HepG2 (cell line): ENCODE measurements around the gene ARHGEF4. TPM values are rescaled to one million over a fixed set of nuclear protein-coding genes. Genes with fewer than 3 reads are reported as not detected.

Experiments
- AHR ChIP-seq: IDR thresholded peaks from 2 replicates; pipeline ENCODE4 v1.6.1; 2018; ENCODE audit warnings: missing genetic modification reagents, missing compliant biosample characterization
- CREB1 ChIP-seq, 2 experiments: fragments of 450-650 bp in 1 of 2; IDR thresholded peaks; 2 replicates each; pipeline ENCODE4 v1.6.1; 2016 to 2017; ENCODE audit warnings: control low read depth in 1 of 2, mild to moderate bottlenecking in 1 of 2, missing compliant biosample characterization in 1 of 2, missing genetic modification characterization in 1 of 2
- GRHL1 ChIP-seq: sonication (generic); formaldehyde crosslinking; conservative IDR thresholded peaks from 2 replicates; pipeline ENCODE4 v1.8.0; 2022; ENCODE audit warnings: missing genetic modification reagents
- GTF2F1 ChIP-seq: fragments of 150-350 bp; IDR thresholded peaks from 2 replicates; pipeline ENCODE4 v1.6.1; 2014; ENCODE audit warnings: low read length
- IRF2 ChIP-seq: IDR thresholded peaks from 2 replicates; pipeline ENCODE4 v1.6.1; 2018; ENCODE audit warnings: missing genetic modification reagents, missing compliant biosample characterization
- MATR3 ChIP-seq: sonication (generic); formaldehyde crosslinking; IDR thresholded peaks from 2 replicates; pipeline ENCODE4 v1.4.0; 2020; ENCODE audit warnings: missing genetic modification reagents
- MIER3 ChIP-seq: IDR thresholded peaks from 2 replicates; pipeline ENCODE4 v1.6.1; 2016; ENCODE audit warnings: missing compliant biosample characterization, borderline replicate concordance
- RXRA ChIP-seq: sonication (generic); formaldehyde crosslinking; IDR thresholded peaks from 2 replicates; pipeline ENCODE4 v1.5.1; 2020; ENCODE audit warnings: missing genetic modification reagents
- TOPORS ChIP-seq: sonication (generic); formaldehyde crosslinking; IDR thresholded peaks from 2 replicates; pipeline ENCODE4 v1.8.0; 2023; ENCODE audit warnings: mild to moderate bottlenecking, missing genetic modification reagents
- ZMAT3 ChIP-seq: sonication (generic); formaldehyde crosslinking; conservative IDR thresholded peaks from 2 replicates; pipeline ENCODE4 v1.7.0; 2021; ENCODE audit warnings: missing genetic modification reagents
- ZNF230 ChIP-seq: sonication (generic); formaldehyde crosslinking; IDR thresholded peaks from 2 replicates; pipeline ENCODE4 v1.4.0; 2020; ENCODE audit warnings: mild to moderate bottlenecking, missing genetic modification reagents
- ZNF24 ChIP-seq: fragments of 450-650 bp; IDR thresholded peaks from 2 replicates; pipeline ENCODE4 v1.6.1; 2017; ENCODE audit warnings: antibody characterized with exemption, mild to moderate bottlenecking
- ZNF484 ChIP-seq: sonication (generic); formaldehyde crosslinking; IDR thresholded peaks from 2 replicates; pipeline ENCODE4 v1.5.1; 2020; ENCODE audit warnings: mild to moderate bottlenecking, low read depth, missing genetic modification reagents, borderline replicate concordance
- ZNF550 ChIP-seq: sonication (generic); formaldehyde crosslinking; IDR thresholded peaks from 2 replicates; pipeline ENCODE4 v1.4.0; 2020; ENCODE audit warnings: mild to moderate bottlenecking, missing genetic modification reagents, borderline replicate concordance
- ZNF747 ChIP-seq: sonication (generic); formaldehyde crosslinking; IDR thresholded peaks from 2 replicates; pipeline ENCODE4 v1.8.1; 2023; ENCODE audit warnings: missing genetic modification reagents, mild to moderate bottlenecking, borderline replicate concordance
- polyA plus RNA-seq, 8 experiments: library from polyadenylated mRNA; depleted of rRNA in 3 of 8; stranded (reverse) in 7 of 8; unstranded in 1 of 8; fragments of >200 nt; fragmentation: Illumina TruSeq in 4 of 8; extraction: Trizol in 4 of 8; gene quantifications; 2 replicates each; pipeline versions ENCODE4 v1.2.1 to v1.2.3, GENCODE V29; 2011 to 2016; ENCODE audit warnings: low read depth in 4 of 8, missing spikeins in 1 of 8, mixed read lengths in 1 of 8; ENCODE audit not compliant: insufficient read depth in 1 of 8
- total RNA-seq, 5 experiments: library from RNA; depleted of rRNA; stranded (reverse); fragments of >200 nt; fragmentation: Illumina TruSeq; extraction: Trizol; gene quantifications; 2 replicates each; pipeline ENCODE4 v1.2.3, GENCODE V29; 2016; ENCODE audit warnings: low read depth in 1 of 5
- TF ChIP-seq, protein P1 (sequence below): IDR thresholded peaks from 2 replicates; pipeline ENCODE4 v1.6.1; 2012; ENCODE audit warnings: low read length, improper control_type of control experiment
- TF ChIP-seq, protein P2 (sequence below): sonication (generic); formaldehyde crosslinking; IDR thresholded peaks from 2 replicates; pipeline ENCODE4 v1.4.0; 2020; ENCODE audit warnings: mild to moderate bottlenecking, missing genetic modification reagents
- TF ChIP-seq, protein P3 (sequence below), 2 experiments: fragments of 450-650 bp in 1 of 2; sonication (generic) in 1 of 2; formaldehyde crosslinking; IDR thresholded peaks; 2 replicates each; pipeline versions ENCODE4 v1.5.0 to v1.8.0; 2020 to 2022; ENCODE audit warnings: mild to moderate bottlenecking in 1 of 2, missing genetic modification reagents in 1 of 2
- TF ChIP-seq, protein P4 (sequence below): sonication (generic); formaldehyde crosslinking; IDR thresholded peaks from 2 replicates; pipeline ENCODE4 v1.5.0; 2020; ENCODE audit warnings: missing genetic modification reagents
- TF ChIP-seq, protein P5 (sequence below), 2 experiments: sonication (generic) in 1 of 2; formaldehyde crosslinking in 1 of 2; IDR thresholded peaks; 2 replicates each; pipeline versions ENCODE4 v1.4.0 to v1.6.1; 2018 to 2020; ENCODE audit warnings: missing genetic modification reagents in 2 of 2, borderline replicate concordance in 1 of 2, low read depth in 1 of 2, mild to moderate bottlenecking in 1 of 2, missing biosample characterization in 1 of 2

ARHGEF4 gene
- total and polyA plus RNA-seq, 2 of the 13 experiments (the other 11 are each of a cell fraction or from before 2014, with no cell fraction given): 0.11 to 0.13 TPM

GRCh38 chr2:131093006-131093695 lies 256.4 kb downstream of the ARHGEF4 start, which contains the start of gene FAM168B (continued):
- TF ChIP-seq, protein P1, sequence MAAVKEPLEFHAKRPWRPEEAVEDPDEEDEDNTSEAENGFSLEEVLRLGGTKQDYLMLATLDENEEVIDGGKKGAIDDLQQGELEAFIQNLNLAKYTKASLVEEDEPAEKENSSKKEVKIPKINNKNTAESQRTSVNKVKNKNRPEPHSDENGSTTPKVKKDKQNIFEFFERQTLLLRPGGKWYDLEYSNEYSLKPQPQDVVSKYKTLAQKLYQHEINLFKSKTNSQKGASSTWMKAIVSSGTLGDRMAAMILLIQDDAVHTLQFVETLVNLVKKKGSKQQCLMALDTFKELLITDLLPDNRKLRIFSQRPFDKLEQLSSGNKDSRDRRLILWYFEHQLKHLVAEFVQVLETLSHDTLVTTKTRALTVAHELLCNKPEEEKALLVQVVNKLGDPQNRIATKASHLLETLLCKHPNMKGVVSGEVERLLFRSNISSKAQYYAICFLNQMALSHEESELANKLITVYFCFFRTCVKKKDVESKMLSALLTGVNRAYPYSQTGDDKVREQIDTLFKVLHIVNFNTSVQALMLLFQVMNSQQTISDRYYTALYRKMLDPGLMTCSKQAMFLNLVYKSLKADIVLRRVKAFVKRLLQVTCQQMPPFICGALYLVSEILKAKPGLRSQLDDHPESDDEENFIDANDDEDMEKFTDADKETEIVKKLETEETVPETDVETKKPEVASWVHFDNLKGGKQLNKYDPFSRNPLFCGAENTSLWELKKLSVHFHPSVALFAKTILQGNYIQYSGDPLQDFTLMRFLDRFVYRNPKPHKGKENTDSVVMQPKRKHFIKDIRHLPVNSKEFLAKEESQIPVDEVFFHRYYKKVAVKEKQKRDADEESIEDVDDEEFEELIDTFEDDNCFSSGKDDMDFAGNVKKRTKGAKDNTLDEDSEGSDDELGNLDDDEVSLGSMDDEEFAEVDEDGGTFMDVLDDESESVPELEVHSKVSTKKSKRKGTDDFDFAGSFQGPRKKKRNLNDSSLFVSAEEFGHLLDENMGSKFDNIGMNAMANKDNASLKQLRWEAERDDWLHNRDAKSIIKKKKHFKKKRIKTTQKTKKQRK: no peak
- TF ChIP-seq MIER3 (no peak; the same call in 1 of the 2 replicates), RXRA (CRISPR knock-in tag) (no peak; the same call in none of the 2 replicates), ZNF484 (CRISPR knock-in tag) (no peak), GTF2F1 (0 out of 2 replicates have a peak, but pooled peaks have one; percentile 16), ZMAT3 (peak; percentile 84; the same call in 1 of the 2 replicates), MATR3 (CRISPR knock-in tag) (no peak), ZNF24 (no peak), IRF2 (no peak), ZNF550 (CRISPR knock-in tag) (no peak), TOPORS (CRISPR knock-in tag) (peak; percentile 52; the same call in 1 of the 2 replicates), CREB1 (IDR thresholded peaks at IDR 0.05) (peak; percentile 67; the same call in 1 of the 2 replicates), CREB1 (CRISPR knock-in tag; IDR thresholded peaks at IDR 0.05) (no peak), ZNF747 (CRISPR knock-in tag) (no peak), ZNF230 (CRISPR knock-in tag) (no peak; the same call in 1 of the 2 replicates), GRHL1 (CRISPR knock-in tag) (no peak), AHR (CRISPR knock-in tag) (no peak)
- TF ChIP-seq, protein P2, sequence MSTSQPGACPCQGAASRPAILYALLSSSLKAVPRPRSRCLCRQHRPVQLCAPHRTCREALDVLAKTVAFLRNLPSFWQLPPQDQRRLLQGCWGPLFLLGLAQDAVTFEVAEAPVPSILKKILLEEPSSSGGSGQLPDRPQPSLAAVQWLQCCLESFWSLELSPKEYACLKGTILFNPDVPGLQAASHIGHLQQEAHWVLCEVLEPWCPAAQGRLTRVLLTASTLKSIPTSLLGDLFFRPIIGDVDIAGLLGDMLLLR: no peak
- TF ChIP-seq, protein P3, sequence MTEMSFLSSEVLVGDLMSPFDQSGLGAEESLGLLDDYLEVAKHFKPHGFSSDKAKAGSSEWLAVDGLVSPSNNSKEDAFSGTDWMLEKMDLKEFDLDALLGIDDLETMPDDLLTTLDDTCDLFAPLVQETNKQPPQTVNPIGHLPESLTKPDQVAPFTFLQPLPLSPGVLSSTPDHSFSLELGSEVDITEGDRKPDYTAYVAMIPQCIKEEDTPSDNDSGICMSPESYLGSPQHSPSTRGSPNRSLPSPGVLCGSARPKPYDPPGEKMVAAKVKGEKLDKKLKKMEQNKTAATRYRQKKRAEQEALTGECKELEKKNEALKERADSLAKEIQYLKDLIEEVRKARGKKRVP (CRISPR knock-in tag; IDR thresholded peaks at IDR 0.05): no peak
- TF ChIP-seq, protein P4, sequence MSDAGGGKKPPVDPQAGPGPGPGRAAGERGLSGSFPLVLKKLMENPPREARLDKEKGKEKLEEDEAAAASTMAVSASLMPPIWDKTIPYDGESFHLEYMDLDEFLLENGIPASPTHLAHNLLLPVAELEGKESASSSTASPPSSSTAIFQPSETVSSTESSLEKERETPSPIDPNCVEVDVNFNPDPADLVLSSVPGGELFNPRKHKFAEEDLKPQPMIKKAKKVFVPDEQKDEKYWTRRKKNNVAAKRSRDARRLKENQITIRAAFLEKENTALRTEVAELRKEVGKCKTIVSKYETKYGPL (CRISPR knock-in tag): no peak
- TF ChIP-seq, protein P5, sequence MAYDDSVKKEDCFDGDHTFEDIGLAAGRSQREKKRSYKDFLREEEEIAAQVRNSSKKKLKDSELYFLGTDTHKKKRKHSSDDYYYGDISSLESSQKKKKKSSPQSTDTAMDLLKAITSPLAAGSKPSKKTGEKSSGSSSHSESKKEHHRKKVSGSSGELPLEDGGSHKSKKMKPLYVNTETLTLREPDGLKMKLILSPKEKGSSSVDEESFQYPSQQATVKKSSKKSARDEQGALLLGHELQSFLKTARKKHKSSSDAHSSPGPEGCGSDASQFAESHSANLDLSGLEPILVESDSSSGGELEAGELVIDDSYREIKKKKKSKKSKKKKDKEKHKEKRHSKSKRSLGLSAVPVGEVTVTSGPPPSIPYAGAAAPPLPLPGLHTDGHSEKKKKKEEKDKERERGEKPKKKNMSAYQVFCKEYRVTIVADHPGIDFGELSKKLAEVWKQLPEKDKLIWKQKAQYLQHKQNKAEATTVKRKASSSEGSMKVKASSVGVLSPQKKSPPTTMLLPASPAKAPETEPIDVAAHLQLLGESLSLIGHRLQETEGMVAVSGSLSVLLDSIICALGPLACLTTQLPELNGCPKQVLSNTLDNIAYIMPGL (CRISPR knock-in tag; IDR thresholded peaks at IDR 0.05; ENCODE audit: borderline replicate concordance in 1 of 2, low read depth in 1 of 2): peak in 1 of 2 experiments; percentile 22; a peak in 2 of 4 replicates
